Body of pancreas (tissue), 4 donors: ENCODE measurements around the gene RHOBTB3.

Experiments
- CTCF ChIP-seq, 7 experiments: fragments of 450-650 bp in 4 of 7; fragments of 200-600 bp in 3 of 7; sonication (generic) in 3 of 7; IDR thresholded peaks; one replicate each; pipeline ENCODE4 v1.5.1; 2016 to 2019; ENCODE audit warnings: antibody characterized with exemption in 7 of 7
- POLR2A ChIP-seq, 3 donors: fragments of 450-650 bp; IDR thresholded peaks; one replicate each; pipeline ENCODE4 v1.6.1; 2016; ENCODE audit warnings: antibody characterized with exemption in 3 of 3, mild to moderate bottlenecking in 2 of 3

- no peak for TF ChIP-seq CTCF (IDR thresholded peaks at IDR 0.05)
- TF ChIP-seq POLR2A (IDR thresholded peaks at IDR 0.05), result no peak
Observed at GRCh38 chr5:95725937-95726810, 5.0 kb upstream of the RHOBTB3 start.
